SJSA1 (cell line): Measurements from ENCODE around the gene NBPF4. TPM values are rescaled to one million over a fixed set of nuclear protein-coding genes. Genes with fewer than 3 reads are reported as not detected.

Experiments used
- DNase-seq, 2 experiments: peaks; one replicate each; pipeline ENCODE4 v3.0.0-alpha.2; 2015 to 2020; ENCODE audit warnings: low spot score in 2 of 2, low read depth in 1 of 2
- H3K27ac ChIP-seq: fragments of 250-450 bp; sonication (Bioruptor Pico); 2 replicates; pipeline ENCODE4 v1.5.1; 2020; ENCODE audit warnings: mild to moderate bottlenecking, moderate library complexity
- H3K27me3 ChIP-seq: fragments of 250-450 bp; sonication (Bioruptor Pico); replicated peaks from 2 replicates; pipeline ENCODE4 v1.5.1; 2020; ENCODE audit warnings: mild to moderate bottlenecking, moderate library complexity
- H3K36me3 ChIP-seq: fragments of 250-450 bp; sonication (Bioruptor Pico); 2 replicates; pipeline ENCODE4 v1.5.1; 2020; ENCODE audit warnings: mild to moderate bottlenecking
- H3K4me1 ChIP-seq: fragments of 250-450 bp; sonication (Bioruptor Pico); replicated peaks from 2 replicates; pipeline ENCODE4 v1.6.1; 2021; ENCODE audit warnings: mild to moderate bottlenecking
- H3K4me3 ChIP-seq: fragments of 250-450 bp; sonication (Bioruptor Pico); 2 replicates; pipeline ENCODE4 v1.5.1; 2020; ENCODE audit warnings: mild to moderate bottlenecking
- H3K9me3 ChIP-seq: fragments of 250-450 bp; sonication (Bioruptor Pico); replicated peaks from 2 replicates; pipeline ENCODE4 v1.5.1; 2020; ENCODE audit warnings: mild to moderate bottlenecking
- total RNA-seq: library from RNA; depleted of rRNA; stranded (reverse); fragments of >200 nt; shearing (Covaris generic); gene quantifications from 2 replicates; pipeline ENCODE4 v1.2.3, GENCODE V29; 2014; rRNA removed

The NBPF4 gene
- total RNA-seq, 1 experiment from 2014 or later: not detected

DNA sequence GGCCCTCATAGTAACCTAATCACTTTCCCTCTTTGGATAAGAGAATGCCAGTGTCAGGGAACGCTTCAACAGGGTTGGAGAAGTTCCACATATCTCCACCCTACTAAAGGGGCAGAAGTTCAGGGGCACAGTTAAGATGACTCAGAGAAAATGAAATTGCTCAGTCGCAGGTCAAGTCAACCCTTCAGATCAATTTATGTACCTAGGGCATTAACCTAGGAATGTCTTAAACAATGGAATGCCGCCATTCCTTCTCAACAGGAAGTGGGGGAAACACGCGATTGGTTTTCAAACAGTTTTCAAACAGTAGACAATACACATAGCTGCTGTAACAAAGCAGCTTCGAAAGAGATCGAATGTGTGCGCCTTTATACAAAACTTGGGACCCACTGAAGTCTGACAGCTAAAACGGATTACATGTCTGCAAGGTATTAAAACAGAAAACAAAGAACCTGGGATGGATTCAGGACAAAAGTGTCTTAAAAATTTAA lies 44.6 kb downstream of the NBPF4 start:
- Histone ChIP-seq H3K4me3 (peak overlapping the region; percentile 96), H3K9me3 (no peaks in the 10 kb centered on the region), H3K4me1 (peaks cover 20% of the 10 kb centered on the region), H3K27me3 (no peaks in the 10 kb centered on the region), H3K27ac (peak overlapping the region; percentile 97), H3K36me3 (peaks cover 62% of the 10 kb centered on the region)
- peak; percentile 56 to 78 for DNase-seq

DNA sequence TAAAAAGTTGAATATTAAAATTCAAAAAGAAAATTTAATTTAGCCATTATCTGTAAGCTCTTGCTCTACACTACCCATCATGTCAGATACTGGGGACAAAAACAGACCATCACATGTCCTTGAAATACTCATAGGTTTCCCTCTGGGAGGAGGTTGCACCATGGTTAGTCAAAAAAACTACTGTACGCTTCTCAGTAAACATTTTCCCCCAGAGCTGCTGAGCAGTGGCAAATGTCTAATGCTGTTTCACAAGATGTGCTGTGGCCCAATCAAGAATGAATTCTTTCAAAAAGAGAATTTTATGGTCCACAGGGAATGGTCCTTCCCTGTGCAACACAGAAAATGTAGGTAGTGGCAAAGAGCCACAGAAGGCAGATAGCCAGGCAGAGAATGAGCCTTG lies 49.8 kb downstream of the NBPF4 start:
- Histone ChIP-seq H3K4me3 (no peak overlapping the region), H3K27ac (no peak overlapping the region), H3K27me3 (no peaks in the 10 kb centered on the region), H3K9me3 (no peaks in the 10 kb centered on the region), H3K36me3 (peaks cover 91% of the 10 kb centered on the region), H3K4me1 (peaks cover 9% of the 10 kb centered on the region)
- no peak for DNase-seq

DNA sequence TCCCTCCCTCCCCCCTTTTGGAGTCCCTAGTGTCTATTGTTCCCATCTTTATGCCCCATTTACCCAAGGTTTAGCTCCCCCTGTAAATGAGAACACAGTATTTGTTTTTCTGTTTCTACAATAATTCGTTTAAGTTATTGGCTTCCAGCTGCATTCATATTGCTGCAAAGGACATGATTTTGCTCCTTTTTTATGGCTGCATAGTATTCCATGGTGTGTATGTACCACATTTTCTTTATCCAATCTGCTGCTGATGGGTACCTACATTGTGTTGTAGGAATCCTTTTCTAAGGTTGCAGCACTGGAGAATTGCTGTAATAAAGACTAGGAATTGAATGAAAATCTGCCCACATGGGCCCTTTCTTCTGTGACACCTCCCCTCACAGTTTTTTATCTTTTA lies 50.5 kb downstream of the NBPF4 start:
- Histone ChIP-seq H3K4me3 (no peak overlapping the region), H3K27ac (no peak overlapping the region), H3K36me3 (peaks cover 91% of the 10 kb centered on the region), H3K4me1 (peaks cover 4% of the 10 kb centered on the region), H3K9me3 (no peaks in the 10 kb centered on the region), H3K27me3 (no peaks in the 10 kb centered on the region)
- no peak for DNase-seq

DNA sequence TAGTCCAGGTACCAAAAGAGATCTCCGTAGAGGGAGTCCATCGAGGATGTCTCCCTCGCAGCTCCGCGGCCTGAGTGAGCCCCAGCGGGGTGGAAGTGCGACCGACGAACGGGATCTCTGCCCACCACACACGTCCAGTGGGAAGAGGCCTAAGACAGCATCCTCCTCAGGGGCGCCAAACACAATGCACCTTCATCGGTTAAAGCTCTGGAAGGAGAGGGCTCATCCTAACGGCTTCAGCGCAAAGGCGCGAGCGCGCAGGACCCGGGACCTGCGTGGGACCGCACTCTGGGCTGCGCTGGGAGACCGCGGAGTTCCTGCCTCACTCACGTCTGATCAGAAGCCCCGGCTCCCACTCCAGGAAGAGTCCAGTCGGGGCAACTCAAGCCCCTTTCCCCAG lies 51.3 kb downstream of the NBPF4 start:
- H3K36me3 ChIP-seq: peaks cover 87% of the 10 kb centered on the region

DNA sequence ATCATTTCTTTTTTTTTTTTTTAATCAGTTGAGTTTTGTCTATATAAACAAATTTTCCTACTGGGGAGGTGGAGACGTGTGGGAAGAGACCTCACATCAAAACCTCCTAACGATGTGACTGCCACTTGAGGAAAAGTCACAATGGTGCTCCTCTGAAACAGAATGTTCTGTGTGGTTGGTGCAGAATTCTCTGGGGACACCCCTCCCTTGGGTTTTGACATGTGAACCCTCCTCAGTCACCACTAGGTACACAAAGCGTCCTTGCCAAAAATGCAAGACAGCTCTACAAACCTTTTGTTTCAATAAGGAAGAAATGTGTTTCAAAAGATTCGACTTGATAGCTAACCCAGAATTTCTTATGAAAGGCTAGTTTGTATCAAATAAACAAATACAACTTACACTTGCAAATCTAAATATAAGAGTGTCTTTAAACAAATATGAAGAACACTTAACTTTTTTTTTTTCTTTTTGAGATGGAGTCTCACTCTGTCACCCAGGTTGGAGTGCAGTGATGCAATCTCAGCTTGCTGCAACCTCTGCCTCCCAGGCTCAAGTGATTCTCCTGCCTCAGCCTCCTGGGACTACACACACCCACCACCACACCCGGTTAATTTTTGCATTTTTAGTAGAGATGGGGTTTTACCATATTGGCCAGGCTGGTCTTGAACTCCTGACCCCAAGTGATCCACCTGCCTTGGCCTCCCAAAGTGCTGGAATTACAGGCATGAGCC lies 53.0 kb downstream of the NBPF4 start:
- no peak for DNase-seq

More for the DNA sequence above, 51.3 kb downstream of the NBPF4 start:
- Histone ChIP-seq H3K9me3 (no peaks in the 10 kb centered on the region), H3K4me3 (no peak overlapping the region), H3K27ac (no peak overlapping the region), H3K4me1 (no peaks in the 10 kb centered on the region), H3K27me3 (no peaks in the 10 kb centered on the region)
- no peak for DNase-seq

DNA sequence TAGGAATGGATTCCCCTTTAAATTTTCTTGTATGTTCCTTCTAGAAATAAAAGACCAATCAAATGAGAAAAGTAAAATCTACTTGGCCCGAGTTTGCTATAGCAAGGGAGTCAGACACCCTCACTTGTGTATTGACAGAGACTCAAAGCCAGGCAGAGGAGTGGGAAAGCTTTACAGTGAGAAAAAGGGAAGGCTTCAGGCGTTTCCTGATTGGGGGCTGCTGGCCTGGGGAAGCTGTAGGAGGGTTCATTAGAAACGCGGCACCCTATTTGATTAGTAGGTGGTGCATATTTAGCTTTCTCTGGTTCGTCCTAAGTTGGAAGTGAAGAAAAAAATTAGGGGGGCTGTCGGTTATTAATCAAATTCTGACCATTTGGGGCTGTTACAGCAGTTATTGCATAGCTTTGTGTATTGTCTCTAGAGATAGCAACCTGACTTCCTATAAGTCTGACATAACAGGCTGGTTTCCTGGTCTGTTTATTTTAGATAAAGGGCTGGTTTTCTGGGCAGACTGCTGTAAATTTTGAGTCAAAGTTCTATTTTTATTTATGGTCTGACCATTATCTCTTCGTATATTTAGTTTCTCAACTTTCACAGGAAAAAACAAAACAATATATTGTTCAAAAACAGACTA lies 53.8 kb downstream of the NBPF4 start:
- Histone ChIP-seq H3K36me3 (peaks cover 75% of the 10 kb centered on the region), H3K4me3 (no peak overlapping the region), H3K27me3 (no peaks in the 10 kb centered on the region), H3K9me3 (no peaks in the 10 kb centered on the region), H3K27ac (no peak overlapping the region), H3K4me1 (no peaks in the 10 kb centered on the region)
- DNase-seq: no peak

More for the DNA sequence above, 53.0 kb downstream of the NBPF4 start:
- H3K27ac ChIP-seq: no peak overlapping the region
- no peaks in the 10 kb centered on the region for H3K9me3 ChIP-seq
- no peaks in the 10 kb centered on the region for H3K4me1 ChIP-seq
- H3K4me3 ChIP-seq: no peak overlapping the region
- H3K27me3 ChIP-seq: no peaks in the 10 kb centered on the region
- peaks cover 76% of the 10 kb centered on the region for H3K36me3 ChIP-seq

DNA sequence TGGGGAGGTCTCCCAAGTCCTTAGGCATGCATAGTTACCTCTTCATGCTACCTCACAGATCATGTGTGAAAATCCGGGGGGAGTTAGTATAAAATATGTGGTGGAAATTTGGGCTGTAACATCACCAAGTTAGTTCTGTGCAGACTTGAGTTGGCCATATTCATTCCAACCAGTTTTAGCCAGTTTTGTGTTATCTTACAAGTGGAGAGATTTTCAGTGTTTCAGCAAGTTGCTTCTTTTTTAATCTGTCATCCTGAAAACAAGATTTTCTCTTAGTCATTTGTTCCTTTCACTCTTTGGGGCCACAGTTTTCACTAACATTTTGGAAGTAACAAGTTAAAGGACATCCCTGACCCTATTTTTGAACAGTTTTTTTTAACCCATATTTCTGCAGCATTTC lies 55.1 kb downstream of the NBPF4 start:
- Histone ChIP-seq H3K4me1 (no peaks in the 10 kb centered on the region), H3K27me3 (no peaks in the 10 kb centered on the region), H3K9me3 (no peaks in the 10 kb centered on the region), H3K27ac (no peak overlapping the region), H3K36me3 (peaks cover 75% of the 10 kb centered on the region), H3K4me3 (no peak overlapping the region)
- DNase-seq: no peak

DNA sequence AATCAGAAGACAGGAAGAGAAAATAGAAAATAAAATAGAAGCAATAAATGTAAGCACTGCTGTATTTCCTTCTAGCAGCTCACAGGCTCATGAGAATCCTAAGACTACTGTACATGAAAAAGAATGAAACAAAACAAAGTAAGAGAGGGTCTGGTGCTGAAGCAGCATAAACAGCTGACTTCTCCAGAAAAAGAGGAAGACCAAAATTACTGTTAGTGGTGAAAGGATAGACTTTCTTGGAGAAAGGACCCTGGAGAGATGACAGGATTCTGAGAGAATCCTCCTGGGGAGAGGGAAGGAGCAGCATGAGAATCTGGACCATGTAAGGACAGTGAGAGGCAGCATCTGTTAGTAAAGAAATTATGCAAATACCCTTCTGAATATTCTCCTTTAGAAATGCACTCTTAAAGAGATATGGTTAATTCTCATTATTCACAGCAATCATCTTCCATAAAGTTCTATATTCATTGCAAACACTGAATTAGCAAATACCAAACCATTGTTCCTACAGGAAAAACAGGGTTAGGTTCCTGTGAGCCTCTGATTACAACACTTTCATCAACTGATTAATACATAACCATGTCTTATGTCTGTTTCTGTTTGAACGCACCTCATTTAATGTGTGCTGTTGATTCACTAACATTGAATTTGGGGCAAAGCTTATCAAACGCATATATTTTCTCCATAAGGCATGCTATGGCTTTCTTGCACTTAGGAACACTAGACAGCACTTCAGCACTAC lies 60.7 kb downstream of the NBPF4 start:
- Histone ChIP-seq H3K27ac (no peak overlapping the region), H3K9me3 (no peaks in the 10 kb centered on the region), H3K4me1 (no peaks in the 10 kb centered on the region), H3K27me3 (no peaks in the 10 kb centered on the region), H3K4me3 (no peak overlapping the region), H3K36me3 (peaks cover 77% of the 10 kb centered on the region)
- DNase-seq: no peak

DNA sequence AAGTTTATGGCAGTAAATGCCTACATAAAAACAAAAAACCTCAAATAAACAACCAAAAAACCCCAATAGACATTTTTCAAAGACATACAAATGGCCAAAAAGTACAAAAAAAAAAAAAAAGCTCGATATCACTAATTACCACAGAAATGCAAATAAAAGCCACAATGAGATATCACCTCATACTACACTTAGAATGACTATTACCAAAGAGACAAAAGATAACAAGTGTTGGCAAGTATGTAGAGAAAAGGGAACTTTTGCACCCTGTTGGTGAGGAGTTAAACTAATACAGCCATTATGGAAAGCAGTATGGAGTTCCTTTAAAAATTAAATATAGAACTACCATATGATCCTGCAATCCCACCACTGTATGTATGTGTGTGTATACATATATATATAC lies 64.9 kb downstream of the NBPF4 start:
- DNase-seq: no peak
- no peak overlapping the region for H3K4me3 ChIP-seq
- H3K9me3 ChIP-seq: peaks cover 7% of the 10 kb centered on the region
- H3K4me1 ChIP-seq: no peaks in the 10 kb centered on the region
- H3K27me3 ChIP-seq: no peaks in the 10 kb centered on the region
- peaks cover 92% of the 10 kb centered on the region for H3K36me3 ChIP-seq
- H3K27ac ChIP-seq: no peak overlapping the region

Other genes with a start within 250 kb of the NBPF4 start
- gene SLC25A24, start 43.7 kb downstream of the NBPF4 start, total RNA-seq: 100 and 124 TPM in 2 replicates
- gene NBPF6, start 206.3 kb upstream of the NBPF4 start, total RNA-seq: not detected in 2 replicates